ENCODE data around the gene SLC26A11.
A peak's percentile ranks its signal among the peaks of the same experiment; 100 is the strongest.
"Not testable (repeated sequence)": the region's sequence is repeated elsewhere in the genome, so short reads cannot be mapped to it uniquely, and the experiment has no call there.

SLC26A11 gene

DNA sequence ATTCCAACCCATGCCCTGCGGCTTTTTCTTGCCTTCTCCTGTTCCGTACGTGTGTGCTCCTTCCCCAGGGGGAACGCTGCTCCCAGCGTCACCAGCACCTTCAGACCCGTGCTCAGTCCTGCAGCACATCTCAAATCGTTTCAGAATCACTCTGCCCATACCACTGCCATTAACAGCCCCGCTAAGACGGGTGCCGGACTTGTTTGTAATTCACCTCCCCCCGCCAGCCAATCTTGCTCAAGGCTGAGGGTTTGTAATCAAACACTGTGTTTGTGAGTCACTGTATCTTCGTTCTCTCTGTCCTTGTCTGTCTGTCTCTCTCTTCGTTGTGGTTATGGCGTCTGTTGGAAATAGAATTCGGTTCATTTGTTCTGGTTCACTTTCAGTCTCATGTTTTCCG, 33.1 kb upstream of the SLC26A11 start:
- intact Hi-C loops (cut with micrococcal nuclease), result no loop called here
- H3K9me3 Mint-ChIP-seq, result no peaks in the 10 kb centered on the region
- no peak overlapping the region for H3K4me3 Mint-ChIP-seq
- H3K27me3 Mint-ChIP-seq, result peaks cover 16% of the 10 kb centered on the region
- no peak overlapping the region for H3K27ac Mint-ChIP-seq
- H3K4me1 Mint-ChIP-seq (ENCODE audit: low read depth), result peaks cover 5% of the 10 kb centered on the region
- H3K36me3 Mint-ChIP-seq (ENCODE audit: low read depth), result no peaks in the 10 kb centered on the region

DNA sequence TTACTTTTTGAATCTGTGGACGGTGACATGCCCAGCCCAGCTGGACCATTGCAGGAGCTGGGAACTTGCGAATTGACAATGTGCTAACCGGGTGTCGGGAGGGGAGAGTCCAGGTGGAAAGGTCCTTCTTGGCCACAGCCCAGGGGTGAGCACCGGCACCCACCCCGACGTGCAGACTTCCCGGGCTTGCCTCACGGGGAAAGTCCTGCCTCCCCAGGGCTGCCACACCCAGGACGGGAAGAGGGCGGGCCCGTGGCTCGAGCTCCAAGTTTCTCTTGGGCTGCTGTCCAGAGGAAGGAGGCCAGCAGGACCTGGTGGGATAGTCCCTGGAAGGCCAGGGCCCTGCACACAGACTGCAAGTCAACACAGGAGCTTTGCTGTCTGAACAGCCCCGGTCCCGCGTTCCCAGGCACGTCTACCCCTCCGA, 32.7 kb upstream of the SLC26A11 start:
- H3K36me3 Mint-ChIP-seq (ENCODE audit: low read depth), result no peaks in the 10 kb centered on the region
- H3K4me3 Mint-ChIP-seq, result no peak overlapping the region
- peaks cover 20% of the 10 kb centered on the region for H3K27me3 Mint-ChIP-seq
- H3K4me1 Mint-ChIP-seq (ENCODE audit: low read depth), result peaks cover 5% of the 10 kb centered on the region
- H3K27ac Mint-ChIP-seq, result no peak overlapping the region
- no peaks in the 10 kb centered on the region for H3K9me3 Mint-ChIP-seq
- intact Hi-C loops (cut with micrococcal nuclease), result no loop called here

- intact Hi-C loops (cut with micrococcal nuclease), result no loop called here
- H3K4me3 Mint-ChIP-seq, result no peak overlapping the region
- H3K36me3 Mint-ChIP-seq (ENCODE audit: low read depth), result no peaks in the 10 kb centered on the region
- peaks cover 30% of the 10 kb centered on the region for H3K27me3 Mint-ChIP-seq
- no peak overlapping the region for H3K27ac Mint-ChIP-seq
- H3K4me1 Mint-ChIP-seq (ENCODE audit: low read depth), result peaks cover 5% of the 10 kb centered on the region
- no peaks in the 10 kb centered on the region for H3K9me3 Mint-ChIP-seq
Measured at GRCh38 chr17:80189611-80190010, 30.6 kb upstream of the SLC26A11 start.

GRCh38 chr17:80190716-80191115, 29.5 kb upstream of the SLC26A11 start:
- Mint-ChIP-seq H3K27ac (no peak overlapping the region), H3K4me3 (no peak overlapping the region), H3K9me3 (no peaks in the 10 kb centered on the region), H3K36me3 (ENCODE audit: low read depth) (no peaks in the 10 kb centered on the region), H3K4me1 (ENCODE audit: low read depth) (peaks cover 5% of the 10 kb centered on the region), H3K27me3 (peaks cover 36% of the 10 kb centered on the region)
- intact Hi-C loops (cut with micrococcal nuclease), result no loop called here

- Mint-ChIP-seq H3K4me1 (ENCODE audit: low read depth) (peaks cover 2% of the 10 kb centered on the region), H3K36me3 (ENCODE audit: low read depth) (no peaks in the 10 kb centered on the region), H3K4me3 (no peak overlapping the region), H3K27me3 (peaks cover 37% of the 10 kb centered on the region), H3K27ac (no peak overlapping the region), H3K9me3 (no peaks in the 10 kb centered on the region)
- intact Hi-C loops (cut with micrococcal nuclease), result no loop called here
Measured at GRCh38 chr17:80191192-80191591, 29.0 kb upstream of the SLC26A11 start.

DNA sequence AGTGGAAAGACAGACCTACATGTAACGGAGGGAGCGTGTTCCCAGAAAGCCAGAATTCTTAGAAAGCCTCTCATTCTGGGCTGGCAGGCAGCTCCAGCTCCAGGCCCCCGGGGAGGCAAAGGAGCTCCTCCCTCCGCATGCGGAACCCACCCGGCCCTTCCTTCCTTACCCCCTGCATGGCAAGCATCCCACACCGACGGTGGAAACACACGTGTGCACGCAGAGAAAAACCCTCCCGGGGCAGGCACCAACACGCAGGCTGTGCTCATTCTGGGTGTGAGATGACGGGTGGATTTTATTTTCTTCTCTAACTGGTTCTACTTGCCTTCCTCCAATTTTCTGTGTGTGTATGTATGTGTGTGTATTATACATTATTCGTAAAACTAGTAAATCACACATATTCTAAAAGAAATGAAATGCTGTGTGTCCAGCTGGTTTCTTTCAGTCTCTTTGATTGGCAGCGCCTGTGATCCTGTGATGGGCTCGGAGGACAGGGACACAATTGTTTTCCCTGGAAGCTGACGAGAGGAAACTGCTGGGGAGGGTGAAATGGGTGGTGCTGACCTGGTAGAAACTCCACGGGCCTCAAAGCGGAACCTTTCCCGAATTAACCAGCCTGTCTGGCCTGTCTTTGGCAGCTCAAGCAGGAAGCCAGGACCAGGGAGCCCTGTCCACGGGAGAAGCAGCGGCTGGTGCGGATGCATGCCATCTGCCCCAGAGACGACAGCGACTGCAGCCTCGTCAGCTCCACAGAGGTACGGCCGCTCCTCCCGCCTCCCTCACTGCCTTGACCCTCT, 28.2 kb upstream of the SLC26A11 start:
- intact Hi-C loops (cut with micrococcal nuclease), result no loop called here
- H3K27ac Mint-ChIP-seq, result no peak overlapping the region
- H3K4me3 Mint-ChIP-seq, result no peak overlapping the region
- no peaks in the 10 kb centered on the region for H3K36me3 Mint-ChIP-seq (ENCODE audit: low read depth)
- H3K27me3 Mint-ChIP-seq, result peaks cover 37% of the 10 kb centered on the region
- peaks cover 4% of the 10 kb centered on the region for H3K4me1 Mint-ChIP-seq (ENCODE audit: low read depth)
- no peaks in the 10 kb centered on the region for H3K9me3 Mint-ChIP-seq

DNA sequence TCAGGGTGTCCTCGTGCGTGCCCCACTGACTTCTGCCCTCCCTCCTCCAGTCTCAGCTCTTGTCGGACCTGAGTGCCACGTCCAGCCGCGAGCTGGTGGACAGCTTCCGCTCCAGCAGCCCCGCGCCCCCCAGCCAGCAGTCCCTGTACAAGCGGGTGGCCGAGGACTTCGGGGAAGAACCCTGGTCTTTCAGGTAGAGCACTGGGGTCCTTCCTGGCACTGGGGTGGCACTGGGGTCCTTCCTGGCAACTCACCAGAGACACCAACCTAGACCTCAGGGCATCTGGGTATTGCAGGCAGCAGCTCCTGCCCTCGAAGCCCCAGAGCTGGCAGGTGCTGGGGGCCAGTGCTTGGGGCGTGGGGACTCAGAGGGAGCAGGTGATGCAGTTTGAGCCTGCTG, 25.1 kb upstream of the SLC26A11 start:
- H3K27me3 Mint-ChIP-seq, result peaks cover 35% of the 10 kb centered on the region
- H3K4me1 Mint-ChIP-seq (ENCODE audit: low read depth), result peaks cover 19% of the 10 kb centered on the region
- H3K36me3 Mint-ChIP-seq (ENCODE audit: low read depth), result peaks cover 10% of the 10 kb centered on the region
- no peaks in the 10 kb centered on the region for H3K9me3 Mint-ChIP-seq
- H3K27ac Mint-ChIP-seq, result no peak overlapping the region
- no peak overlapping the region for H3K4me3 Mint-ChIP-seq
- intact Hi-C loops (cut with micrococcal nuclease), result loop anchor here (5.0 kb wide), 1 partner anchor 57 kb away; no protein-coding TSS in a partner anchor

DNA sequence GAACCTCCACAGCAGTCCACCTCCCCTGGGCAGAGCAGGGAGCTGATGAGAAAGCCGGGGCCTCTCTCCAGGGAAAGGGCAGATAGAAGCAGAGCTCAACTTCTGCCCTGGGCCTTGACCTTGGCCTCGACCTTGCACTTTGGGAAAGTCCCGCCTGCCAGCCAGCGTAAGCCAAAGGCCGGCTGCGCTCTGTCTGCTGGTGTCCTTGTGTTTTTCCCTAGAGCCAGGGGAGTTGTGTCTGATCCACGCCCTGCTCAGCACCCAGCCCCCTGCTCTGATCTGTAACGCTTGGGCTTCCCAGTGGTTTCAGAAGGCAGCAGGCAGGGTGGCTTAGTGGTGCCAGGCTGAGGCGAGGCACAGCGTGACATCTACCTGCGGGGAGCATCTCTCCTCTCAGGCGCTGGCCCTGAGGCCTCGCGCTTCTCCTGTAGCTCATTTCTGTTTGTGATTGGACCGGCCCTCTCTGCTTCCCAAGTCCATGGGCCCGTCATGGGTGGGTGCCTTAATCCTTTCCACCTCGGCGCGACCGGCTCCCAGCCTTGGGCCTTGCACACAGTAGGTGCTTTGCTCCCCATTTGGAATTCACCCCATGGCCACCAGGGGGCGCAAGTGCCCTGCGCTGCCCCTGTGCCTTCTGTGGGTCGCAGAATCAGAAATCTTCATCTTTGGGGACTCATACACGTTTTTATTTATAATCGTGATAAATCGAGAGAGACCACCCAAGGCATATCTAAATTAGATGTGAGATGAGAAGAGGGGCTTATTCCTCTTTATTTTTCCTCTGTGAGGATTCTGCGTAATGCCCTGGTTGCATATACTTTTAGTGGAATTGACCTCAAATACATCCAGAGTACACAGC, 24.3 kb upstream of the SLC26A11 start:
- Mint-ChIP-seq H3K36me3 (ENCODE audit: low read depth) (peaks cover 12% of the 10 kb centered on the region), H3K27me3 (peaks cover 34% of the 10 kb centered on the region), H3K27ac (no peak overlapping the region), H3K4me3 (no peak overlapping the region), H3K4me1 (ENCODE audit: low read depth) (peaks cover 19% of the 10 kb centered on the region), H3K9me3 (no peaks in the 10 kb centered on the region)
- intact Hi-C loops (cut with micrococcal nuclease), result loop anchor here (5.0 kb wide), 1 partner anchor 56 kb away; no protein-coding TSS in a partner anchor

- Mint-ChIP-seq H3K9me3 (no peaks in the 10 kb centered on the region), H3K4me1 (ENCODE audit: low read depth) (peaks cover 19% of the 10 kb centered on the region), H3K4me3 (no peak overlapping the region), H3K36me3 (ENCODE audit: low read depth) (peaks cover 20% of the 10 kb centered on the region), H3K27me3 (peaks cover 27% of the 10 kb centered on the region), H3K27ac (no peak overlapping the region)
- intact Hi-C loops (cut with micrococcal nuclease), result loop anchor here (5.0 kb wide), 1 partner anchor 56 kb away; no protein-coding TSS in a partner anchor
Measured at GRCh38 chr17:80196652-80197051, 23.6 kb upstream of the SLC26A11 start.

DNA sequence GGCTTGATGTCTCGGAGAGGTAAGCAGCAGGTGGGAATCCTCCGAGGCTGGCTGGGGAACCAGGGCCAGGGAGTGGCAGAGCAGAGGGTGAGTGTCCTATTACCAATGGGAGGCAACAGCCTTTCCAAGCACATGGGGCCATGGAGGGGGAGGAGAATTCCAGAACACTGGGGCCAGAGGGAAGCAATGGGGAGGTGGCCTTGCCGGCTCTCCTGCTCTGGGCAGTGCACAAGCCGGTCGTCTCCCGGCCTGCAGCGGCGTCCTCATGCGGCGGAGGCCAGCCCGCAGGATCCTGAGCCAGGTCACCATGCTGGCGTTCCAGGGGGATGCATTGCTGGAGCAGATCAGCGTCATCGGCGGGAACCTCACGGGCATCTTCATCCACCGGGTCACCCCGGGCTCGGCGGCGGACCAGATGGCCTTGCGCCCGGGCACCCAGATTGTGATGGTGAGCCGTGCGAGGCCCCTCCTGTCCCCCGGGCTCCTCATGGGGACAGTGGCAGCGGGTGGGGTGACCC, 22.0 kb upstream of the SLC26A11 start:
- peak overlapping the region; percentile 48 for H3K27ac Mint-ChIP-seq
- H3K4me1 Mint-ChIP-seq (ENCODE audit: low read depth), result peaks cover 19% of the 10 kb centered on the region
- peaks cover 35% of the 10 kb centered on the region for H3K36me3 Mint-ChIP-seq (ENCODE audit: low read depth)
- peaks cover 16% of the 10 kb centered on the region for H3K27me3 Mint-ChIP-seq
- no peak overlapping the region for H3K4me3 Mint-ChIP-seq
- intact Hi-C loops (cut with micrococcal nuclease), result loop anchor here (5.0 kb wide), 1 partner anchor 54 kb away; no protein-coding TSS in a partner anchor
- H3K9me3 Mint-ChIP-seq, result no peaks in the 10 kb centered on the region

- intact Hi-C loops (cut with micrococcal nuclease), result loop anchor here (5.0 kb wide), 1 partner anchor 53 kb away; no protein-coding TSS in a partner anchor
- not testable (repeated sequence) for H3K4me3 Mint-ChIP-seq
Measured at GRCh38 chr17:80199295-80199694, 20.9 kb upstream of the SLC26A11 start.

GRCh38 chr17:80201446-80201845, 18.8 kb upstream of the SLC26A11 start:
- no peak overlapping the region for H3K4me3 Mint-ChIP-seq
- intact Hi-C loops (cut with micrococcal nuclease), result no loop called here
- peaks cover 34% of the 10 kb centered on the region for H3K4me1 Mint-ChIP-seq (ENCODE audit: low read depth)
- H3K9me3 Mint-ChIP-seq, result no peaks in the 10 kb centered on the region
- H3K27me3 Mint-ChIP-seq, result peaks cover 3% of the 10 kb centered on the region
- H3K36me3 Mint-ChIP-seq (ENCODE audit: low read depth), result peaks cover 64% of the 10 kb centered on the region
- peak overlapping the region; percentile 9 for H3K27ac Mint-ChIP-seq

More at GRCh38 chr17:80199295-80199694, 20.9 kb upstream of the SLC26A11 start:
- Mint-ChIP-seq H3K4me1 (ENCODE audit: low read depth) (peaks cover 25% of the 10 kb centered on the region), H3K36me3 (ENCODE audit: low read depth) (peaks cover 46% of the 10 kb centered on the region), H3K27me3 (peaks cover 11% of the 10 kb centered on the region)
- H3K27ac Mint-ChIP-seq, H3K9me3 Mint-ChIP-seq: not testable (repeated sequence)

- H3K36me3 Mint-ChIP-seq (ENCODE audit: low read depth), result peaks cover 72% of the 10 kb centered on the region
- intact Hi-C loops (cut with micrococcal nuclease), result no loop called here
- H3K4me1 Mint-ChIP-seq (ENCODE audit: low read depth), result peaks cover 37% of the 10 kb centered on the region
- no peak overlapping the region for H3K4me3 Mint-ChIP-seq
- H3K27me3 Mint-ChIP-seq, result peaks cover 3% of the 10 kb centered on the region
- H3K27ac Mint-ChIP-seq, result peak overlapping the region; percentile 9
- H3K9me3 Mint-ChIP-seq, result no peaks in the 10 kb centered on the region
Measured at GRCh38 chr17:80202197-80202596, 18.0 kb upstream of the SLC26A11 start.
